Neutrophil (primary cell): ENCODE results near the gene RABGGTA.

Source experiments
- H3K27ac ChIP-seq: fragments of 200-600 bp; sonication (generic); 2 replicates; pipeline ENCODE4 v1.5.1; 2016; ENCODE audit warnings: mild to moderate bottlenecking, moderate library complexity
- H3K27me3 ChIP-seq: fragments of 200-600 bp; sonication (generic); 2 replicates; pipeline ENCODE4 v1.6.0; 2016; ENCODE audit warnings: mild to moderate bottlenecking
- H3K36me3 ChIP-seq: fragments of 200-600 bp; sonication (generic); 2 replicates; pipeline ENCODE4 v1.5.1; 2017
- H3K4me1 ChIP-seq, 2 experiments: fragments of 200-600 bp in 1 of 2; sonication (generic) in 1 of 2; 1 replicate in 1 of 2; 2 replicates in 1 of 2; pipeline versions ENCODE4 v1.5.1 to v1.6.1; 2013 to 2016; ENCODE audit warnings: low read depth in 1 of 2, low read length in 1 of 2, mild to moderate bottlenecking in 1 of 2, moderate library complexity in 1 of 2; ENCODE audit not compliant: control insufficient read depth in 1 of 2, insufficient read depth in 1 of 2
- H3K4me3 ChIP-seq, 2 experiments: fragments of 200-600 bp in 1 of 2; sonication (generic) in 1 of 2; 1 replicate in 1 of 2; 2 replicates in 1 of 2; pipeline ENCODE4 v1.5.1; 2013 to 2016; ENCODE audit warnings: low read depth in 1 of 2, low read length in 1 of 2, mild to moderate bottlenecking in 1 of 2, moderate library complexity in 1 of 2
- H3K9me3 ChIP-seq: fragments of 200-600 bp; sonication (generic); 2 replicates; pipeline ENCODE4 v1.5.1; 2016
- TF ChIP-seq, protein P1 (sequence below): fragments of 200-600 bp; sonication (generic); IDR thresholded peaks from 2 replicates; pipeline ENCODE4 v1.5.1; 2016; ENCODE audit warnings: antibody characterized with exemption

Gene RABGGTA

DNA sequence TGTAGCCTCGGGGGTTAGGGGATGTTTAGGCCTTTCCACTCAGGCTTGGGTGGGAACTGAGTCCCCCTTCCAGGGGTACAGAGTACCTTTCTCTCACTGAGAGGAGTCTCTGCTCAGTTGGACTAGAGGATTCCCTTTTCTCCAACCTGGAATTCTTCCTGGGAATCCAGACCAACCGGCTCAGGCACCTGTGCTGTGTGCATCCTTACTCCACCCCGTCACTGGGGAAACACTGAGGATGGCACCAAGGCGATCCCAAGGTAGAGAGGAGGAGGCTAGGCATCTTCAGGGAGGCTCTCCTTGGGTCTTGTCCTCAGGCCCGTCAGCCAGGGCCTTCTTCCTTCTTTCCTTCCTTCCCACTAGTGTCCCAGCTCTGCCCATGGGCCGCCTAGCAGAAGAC lies 7.5 kb downstream of the RABGGTA start:
- TF ChIP-seq, protein P1, sequence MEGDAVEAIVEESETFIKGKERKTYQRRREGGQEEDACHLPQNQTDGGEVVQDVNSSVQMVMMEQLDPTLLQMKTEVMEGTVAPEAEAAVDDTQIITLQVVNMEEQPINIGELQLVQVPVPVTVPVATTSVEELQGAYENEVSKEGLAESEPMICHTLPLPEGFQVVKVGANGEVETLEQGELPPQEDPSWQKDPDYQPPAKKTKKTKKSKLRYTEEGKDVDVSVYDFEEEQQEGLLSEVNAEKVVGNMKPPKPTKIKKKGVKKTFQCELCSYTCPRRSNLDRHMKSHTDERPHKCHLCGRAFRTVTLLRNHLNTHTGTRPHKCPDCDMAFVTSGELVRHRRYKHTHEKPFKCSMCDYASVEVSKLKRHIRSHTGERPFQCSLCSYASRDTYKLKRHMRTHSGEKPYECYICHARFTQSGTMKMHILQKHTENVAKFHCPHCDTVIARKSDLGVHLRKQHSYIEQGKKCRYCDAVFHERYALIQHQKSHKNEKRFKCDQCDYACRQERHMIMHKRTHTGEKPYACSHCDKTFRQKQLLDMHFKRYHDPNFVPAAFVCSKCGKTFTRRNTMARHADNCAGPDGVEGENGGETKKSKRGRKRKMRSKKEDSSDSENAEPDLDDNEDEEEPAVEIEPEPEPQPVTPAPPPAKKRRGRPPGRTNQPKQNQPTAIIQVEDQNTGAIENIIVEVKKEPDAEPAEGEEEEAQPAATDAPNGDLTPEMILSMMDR, result no peak
- H3K36me3 ChIP-seq, result peaks cover 55% of the 10 kb centered on the region
- no peaks in the 10 kb centered on the region for H3K27me3 ChIP-seq
- H3K9me3 ChIP-seq, result no peaks in the 10 kb centered on the region
- no peak overlapping the region for H3K4me3 ChIP-seq
- no peaks in the 10 kb centered on the region for H3K4me1 ChIP-seq
- H3K27ac ChIP-seq, result no peak overlapping the region

DNA sequence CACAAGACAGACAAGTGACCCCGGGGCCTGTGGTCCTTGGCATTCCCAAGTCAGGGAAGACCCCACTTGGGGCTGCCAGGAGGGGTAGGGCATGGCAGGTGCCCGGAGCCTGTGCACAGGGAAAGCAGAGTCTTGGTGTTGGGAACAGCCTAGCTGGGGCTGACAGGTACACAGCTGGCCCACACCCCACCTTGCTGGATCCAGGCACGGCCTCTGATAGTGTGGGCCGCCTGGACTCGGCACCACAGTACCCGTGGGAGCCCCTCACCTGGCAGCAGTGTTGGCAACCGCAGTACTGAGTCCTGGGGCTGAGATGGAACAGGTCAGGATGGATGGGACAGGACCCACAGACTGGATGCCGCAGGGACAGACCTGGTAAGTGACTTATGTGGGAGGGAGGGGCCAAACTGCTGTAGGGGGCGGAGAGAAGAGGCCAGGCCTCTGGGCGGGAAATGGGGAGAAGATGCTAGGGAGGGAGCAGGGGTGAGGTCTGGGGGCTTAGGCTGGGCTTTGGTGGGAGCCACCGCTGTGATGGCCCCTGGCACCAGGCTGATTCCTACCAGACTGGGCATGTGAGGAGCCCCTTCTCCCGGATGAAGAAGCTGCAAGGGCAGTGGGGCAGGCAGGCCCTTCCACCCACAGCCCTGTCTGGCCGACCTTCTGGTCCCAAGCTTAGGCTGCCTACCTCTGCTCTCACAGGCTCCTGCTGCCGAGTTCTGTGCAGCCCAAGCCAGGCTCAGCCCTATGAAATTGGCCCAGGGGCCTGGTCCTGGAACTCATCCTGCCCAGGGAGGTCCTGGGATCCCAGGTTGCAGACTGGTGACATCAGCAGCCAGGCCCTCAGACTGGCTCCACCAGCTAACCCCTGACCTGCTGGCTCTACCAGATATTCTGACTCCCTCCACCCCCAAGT lies 8.3 kb downstream of the RABGGTA start, which contains the start of gene TGM1:
TSS of gene TGM1 (minus strand) at position 357 of the 913 bp plus-strand sequence. CDS start 825 bp downstream, outside the sequence.
- Histone ChIP-seq H3K27me3 (no peaks in the 10 kb centered on the region), H3K4me3 (no peak within 1 kb of the TSS), H3K9me3 (no peaks in the 10 kb centered on the region), H3K36me3 (peaks cover 54% of the 10 kb centered on the region), H3K27ac (no peak within 1 kb of the TSS), H3K4me1 (no peaks in the 10 kb centered on the region)
- TF ChIP-seq, protein P1, result no peak

DNA sequence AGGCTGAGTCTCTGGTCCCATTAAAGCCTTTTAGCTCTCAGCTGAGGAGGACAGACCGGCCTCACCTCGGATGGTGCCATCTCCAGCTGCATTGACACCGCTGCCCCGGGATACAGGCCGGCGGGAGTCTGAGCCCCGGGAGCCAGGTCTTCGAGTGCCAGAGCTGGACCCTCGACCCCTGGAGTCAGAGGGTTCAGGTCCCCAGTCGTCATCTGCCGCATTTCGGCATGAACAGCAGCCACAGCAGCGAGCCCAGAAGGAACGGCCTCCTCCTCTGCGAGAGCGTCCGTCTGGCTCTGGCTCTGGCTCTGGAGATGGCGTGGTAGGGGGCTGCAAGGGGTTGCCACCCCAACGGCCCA lies 9.4 kb downstream of the RABGGTA start:
- TF ChIP-seq, protein P1, result no peak
- Histone ChIP-seq H3K36me3 (peaks cover 46% of the 10 kb centered on the region), H3K9me3 (no peaks in the 10 kb centered on the region), H3K27ac (no peak overlapping the region), H3K27me3 (no peaks in the 10 kb centered on the region), H3K4me3 (no peak overlapping the region), H3K4me1 (no peaks in the 10 kb centered on the region)

DNA sequence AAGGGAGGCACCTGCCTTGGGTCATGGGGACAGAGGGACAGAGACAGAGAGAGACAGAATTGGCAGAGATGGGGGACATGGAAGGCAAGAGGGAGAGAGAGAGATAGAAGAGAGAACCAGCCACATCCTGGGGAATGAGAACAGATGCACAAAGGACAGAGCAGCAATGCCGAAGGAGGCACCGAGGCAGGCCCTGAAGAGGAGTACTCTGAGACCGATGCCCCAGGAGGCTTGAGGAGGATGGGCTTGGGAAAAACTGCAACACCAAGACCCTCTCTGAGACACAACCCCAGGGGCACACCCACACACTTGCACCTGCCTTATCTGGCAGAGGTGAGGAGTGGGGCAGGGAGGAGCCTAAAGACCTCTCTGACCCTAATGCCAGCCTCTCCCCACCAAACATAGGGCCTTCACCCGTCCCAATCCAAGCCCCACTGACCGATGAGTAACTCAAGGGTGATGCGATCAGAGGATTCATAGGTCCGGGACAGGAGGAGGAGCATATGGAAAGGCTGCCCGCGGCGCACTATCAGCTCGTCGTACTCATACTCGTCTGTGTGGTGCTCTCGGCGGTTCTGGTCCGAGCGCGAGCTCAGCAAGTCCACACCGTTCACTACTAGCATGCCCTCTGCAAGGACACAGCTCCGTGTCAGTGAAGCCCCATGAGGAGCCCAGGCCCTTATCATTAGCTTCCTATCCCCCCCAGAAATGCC lies 10.0 kb downstream of the RABGGTA start:
- no peak overlapping the region for H3K27ac ChIP-seq
- TF ChIP-seq, protein P1, result no peak
- H3K4me1 ChIP-seq, result no peaks in the 10 kb centered on the region
- H3K9me3 ChIP-seq, result no peaks in the 10 kb centered on the region
- H3K4me3 ChIP-seq, result no peak overlapping the region
- H3K36me3 ChIP-seq, result peaks cover 41% of the 10 kb centered on the region
- no peaks in the 10 kb centered on the region for H3K27me3 ChIP-seq

DNA sequence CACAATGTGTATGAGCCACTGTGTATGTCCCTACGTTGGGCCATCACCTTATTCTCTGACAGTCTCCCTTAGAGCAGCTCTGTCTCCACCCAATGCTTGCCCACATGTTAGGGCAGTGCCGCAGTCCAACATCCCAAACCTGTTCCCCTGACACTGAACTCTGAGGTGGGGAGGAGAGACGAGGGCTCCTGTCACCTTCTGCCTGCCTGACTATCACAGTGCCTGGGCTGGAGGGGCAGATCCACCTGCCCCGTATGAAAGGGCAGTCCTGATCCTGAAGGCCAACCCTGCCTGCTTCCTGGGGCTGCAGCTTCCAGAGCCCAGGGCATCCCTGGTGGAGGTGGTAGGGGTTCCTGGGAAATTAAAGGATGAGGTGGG lies 10.6 kb downstream of the RABGGTA start:
- Histone ChIP-seq H3K4me3 (no peak overlapping the region), H3K27me3 (no peaks in the 10 kb centered on the region), H3K9me3 (no peaks in the 10 kb centered on the region), H3K27ac (no peak overlapping the region), H3K36me3 (peaks cover 34% of the 10 kb centered on the region), H3K4me1 (no peaks in the 10 kb centered on the region)
- TF ChIP-seq, protein P1, result no peak
